ENCODE results near the gene KRT3. TPM values are rescaled to one million over a fixed set of nuclear protein-coding genes. Genes with fewer than 3 reads are reported as not detected.

The KRT3 gene
- total and polyA plus RNA-seq, 9 of the 15 experiments (the other 6 are each of a cell fraction or from before 2014, with no cell fraction given): not detected

DNA sequence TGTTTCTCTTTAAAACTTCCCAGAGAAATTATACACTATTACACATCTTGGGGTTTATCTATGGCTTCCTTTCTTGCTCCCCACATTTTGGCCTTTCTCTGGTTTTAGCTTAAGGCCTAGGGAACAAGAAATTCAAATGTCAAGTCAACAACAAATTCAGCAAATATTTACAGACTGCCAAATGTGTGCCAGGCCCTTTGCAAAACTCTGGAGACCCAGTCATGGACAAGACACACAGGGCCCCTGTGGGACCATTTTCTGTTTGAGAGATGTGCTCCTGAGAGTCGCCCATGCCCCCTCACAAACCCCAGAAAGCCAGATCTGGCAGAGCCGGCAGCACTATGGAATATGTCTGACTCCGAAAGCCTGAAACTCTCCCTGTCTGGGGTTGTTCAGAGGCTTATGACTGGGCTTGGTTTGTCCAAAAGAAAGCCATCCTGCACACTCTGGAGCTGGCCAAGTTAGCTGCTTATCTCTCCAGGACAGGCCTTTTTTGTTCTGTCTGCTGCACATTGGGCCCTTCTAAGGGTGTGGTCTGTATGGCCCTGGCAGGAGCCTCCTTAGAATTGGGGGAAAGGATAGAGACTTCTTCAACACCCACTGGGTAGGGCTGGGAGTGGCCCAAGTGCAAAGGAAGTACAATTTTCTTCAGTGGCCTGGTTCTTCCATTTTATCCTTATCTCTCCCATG lies 1.1 kb upstream of the KRT3 start (continued):
- TF ChIP-seq CREB5 (CRISPR knock-in tag; IDR thresholded peaks at IDR 0.05) (no peak), ZNF431 (CRISPR knock-in tag; IDR thresholded peaks at IDR 0.05) (no peak), SMAD2 (IDR thresholded peaks at IDR 0.05; ENCODE audit: low read depth, low read length) (no peak), CBFA2T3 (IDR thresholded peaks at IDR 0.05) (peak; percentile 93), FOXA1 (IDR thresholded peaks at IDR 0.05; ENCODE audit: borderline replicate concordance) (no peak), FOXP1 (CRISPR knock-in tag; IDR thresholded peaks at IDR 0.05) (no peak), ARNT (IDR thresholded peaks at IDR 0.05) (peak in 1 of 2 experiments; percentile 80; a peak in 1 of 4 replicates), CREB3 (tag; conservative IDR thresholded peaks at IDR 0.05; ENCODE audit: low read depth) (no peak), SRF (CRISPR knock-in tag; IDR thresholded peaks at IDR 0.05) (peak in 1 of 2 experiments; percentile 64; a peak in 1 of 4 replicates), RBM25 (IDR thresholded peaks at IDR 0.05; ENCODE audit: low read depth, low read length, severe bottlenecking) (no peak), ZNF75A (CRISPR knock-in tag; IDR thresholded peaks at IDR 0.05) (no peak), HOXB6 (CRISPR knock-in tag; IDR thresholded peaks at IDR 0.05; ENCODE audit: borderline replicate concordance) (no peak), NCOA6 (IDR thresholded peaks at IDR 0.05) (no peak), NR1H2 (CRISPR knock-in tag; IDR thresholded peaks at IDR 0.05) (no peak), MAFK (IDR thresholded peaks at IDR 0.05; ENCODE audit: low read length) (peak; percentile 7; the same call in 1 of the 2 replicates), THAP12 (CRISPR knock-in tag; IDR thresholded peaks at IDR 0.05) (no peak), SMARCC2 (IDR thresholded peaks at IDR 0.05; ENCODE audit: low read depth) (peak; percentile 55; the same call in 1 of the 2 replicates), SMARCA4 (IDR thresholded peaks at IDR 0.05) (peak; percentile 91)
- TF ChIP-seq, protein P1, sequence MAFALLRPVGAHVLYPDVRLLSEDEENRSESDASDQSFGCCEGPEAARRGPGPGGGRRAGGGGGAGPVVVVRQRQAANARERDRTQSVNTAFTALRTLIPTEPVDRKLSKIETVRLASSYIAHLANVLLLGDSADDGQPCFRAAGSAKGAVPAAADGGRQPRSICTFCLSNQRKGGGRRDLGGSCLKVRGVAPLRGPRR (CRISPR knock-in tag; IDR thresholded peaks at IDR 0.05): no peak
- TF ChIP-seq, protein P2, sequence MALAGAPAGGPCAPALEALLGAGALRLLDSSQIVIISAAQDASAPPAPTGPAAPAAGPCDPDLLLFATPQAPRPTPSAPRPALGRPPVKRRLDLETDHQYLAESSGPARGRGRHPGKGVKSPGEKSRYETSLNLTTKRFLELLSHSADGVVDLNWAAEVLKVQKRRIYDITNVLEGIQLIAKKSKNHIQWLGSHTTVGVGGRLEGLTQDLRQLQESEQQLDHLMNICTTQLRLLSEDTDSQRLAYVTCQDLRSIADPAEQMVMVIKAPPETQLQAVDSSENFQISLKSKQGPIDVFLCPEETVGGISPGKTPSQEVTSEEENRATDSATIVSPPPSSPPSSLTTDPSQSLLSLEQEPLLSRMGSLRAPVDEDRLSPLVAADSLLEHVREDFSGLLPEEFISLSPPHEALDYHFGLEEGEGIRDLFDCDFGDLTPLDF (CRISPR knock-in tag; IDR thresholded peaks at IDR 0.05): no peak
